Middle frontal gyrus (tissue), 1 donor: Measurements from ENCODE around the gene UHMK1.
"Not testable (repeated sequence)": the region's sequence is repeated elsewhere in the genome, so short reads cannot be mapped to it uniquely, and the experiment has no call there.

Experiments used
- DNase-seq: peaks from one replicate; pipeline ENCODE4 v3.0.0-alpha.2; 2015; ENCODE audit warnings: low spot score; ENCODE audit errors: extremely low spot score

The UHMK1 gene, protein sequence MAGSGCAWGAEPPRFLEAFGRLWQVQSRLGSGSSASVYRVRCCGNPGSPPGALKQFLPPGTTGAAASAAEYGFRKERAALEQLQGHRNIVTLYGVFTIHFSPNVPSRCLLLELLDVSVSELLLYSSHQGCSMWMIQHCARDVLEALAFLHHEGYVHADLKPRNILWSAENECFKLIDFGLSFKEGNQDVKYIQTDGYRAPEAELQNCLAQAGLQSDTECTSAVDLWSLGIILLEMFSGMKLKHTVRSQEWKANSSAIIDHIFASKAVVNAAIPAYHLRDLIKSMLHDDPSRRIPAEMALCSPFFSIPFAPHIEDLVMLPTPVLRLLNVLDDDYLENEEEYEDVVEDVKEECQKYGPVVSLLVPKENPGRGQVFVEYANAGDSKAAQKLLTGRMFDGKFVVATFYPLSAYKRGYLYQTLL

DNA sequence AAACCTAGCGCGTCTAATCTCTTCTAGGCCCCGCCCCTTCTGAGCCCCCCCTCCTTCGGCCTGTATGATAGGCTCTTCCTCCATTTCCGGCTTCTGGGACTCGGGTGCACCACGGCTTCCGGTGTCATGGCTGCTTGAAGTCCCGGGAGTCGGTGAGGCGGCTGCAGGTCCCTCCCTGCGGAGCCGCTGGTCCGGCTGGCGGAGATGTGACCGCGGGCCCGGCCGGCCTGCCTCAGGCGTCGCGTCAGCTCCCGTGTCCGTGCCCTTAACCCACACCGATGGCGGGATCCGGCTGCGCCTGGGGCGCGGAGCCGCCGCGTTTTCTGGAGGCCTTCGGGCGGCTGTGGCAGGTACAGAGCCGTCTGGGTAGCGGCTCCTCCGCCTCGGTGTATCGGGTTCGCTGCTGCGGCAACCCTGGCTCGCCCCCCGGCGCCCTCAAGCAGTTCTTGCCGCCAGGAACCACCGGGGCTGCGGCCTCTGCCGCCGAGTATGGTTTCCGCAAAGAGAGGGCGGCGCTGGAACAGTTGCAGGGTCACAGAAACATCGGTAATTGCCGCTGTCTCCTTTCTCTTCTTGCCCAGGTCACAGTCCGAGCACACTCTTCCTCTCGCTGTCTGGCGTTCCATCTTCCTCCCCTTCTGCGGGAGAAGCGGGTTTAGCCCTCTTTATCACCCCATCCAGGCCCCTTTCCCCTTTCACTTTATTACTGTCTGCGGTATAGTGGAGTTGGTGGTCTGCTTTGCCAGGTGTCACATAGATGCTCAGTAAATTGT lies at the start of gene UHMK1:
Gene UHMK1 (plus strand): TSS at position 96 of the 773 bp plus-strand sequence. CDS start 183 bp downstream, at position 279.
- peak; percentile 86 for DNase-seq

- not testable (repeated sequence) for DNase-seq
Observed at GRCh38 chr1:162454361-162454760, 43.3 kb upstream of the UHMK1 start.

- no peak for DNase-seq
Observed at GRCh38 chr1:162456323-162456722, 41.3 kb upstream of the UHMK1 start.

DNA sequence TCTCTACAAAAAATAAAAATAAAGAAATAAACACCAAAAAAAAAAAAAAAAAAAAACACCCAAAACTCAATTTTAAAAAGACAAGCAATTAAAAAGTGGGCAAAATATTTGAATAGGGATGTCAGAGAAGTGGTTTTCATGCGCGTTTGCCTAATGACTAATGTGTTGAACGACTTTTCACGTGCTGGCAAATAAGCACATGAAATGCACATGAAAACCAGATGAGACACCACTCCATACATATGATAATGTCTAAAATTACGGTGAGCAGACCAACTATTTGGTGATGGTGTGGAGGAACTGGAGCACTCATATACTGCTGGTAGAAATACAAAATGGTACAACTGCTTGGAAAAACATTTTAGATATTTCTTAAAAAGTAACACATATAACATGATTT lies 39.4 kb upstream of the UHMK1 start:
- no peak for DNase-seq

GRCh38 chr1:162462425-162462824 lies 35.2 kb upstream of the UHMK1 start:
- not testable (repeated sequence) for DNase-seq

DNA sequence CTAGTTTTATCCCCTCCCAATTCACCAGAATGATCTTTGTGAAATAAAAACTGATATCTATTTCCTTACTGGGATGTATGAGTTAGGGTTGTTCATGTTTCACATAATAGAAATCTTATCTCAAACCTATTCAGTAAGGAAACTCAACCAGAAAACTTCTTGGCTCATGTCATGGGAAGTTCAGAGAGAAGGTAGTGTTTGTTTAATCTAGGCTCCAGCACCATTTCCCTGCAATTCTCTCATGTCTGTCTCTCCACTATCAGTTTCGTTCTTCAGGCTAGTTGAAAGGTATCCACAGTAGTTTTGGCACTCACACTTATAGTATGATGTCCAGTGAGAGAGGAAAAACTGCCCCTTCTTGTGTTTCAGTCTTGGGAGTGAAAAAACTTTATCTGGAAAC lies 34.6 kb upstream of the UHMK1 start:
- no peak for DNase-seq

DNA sequence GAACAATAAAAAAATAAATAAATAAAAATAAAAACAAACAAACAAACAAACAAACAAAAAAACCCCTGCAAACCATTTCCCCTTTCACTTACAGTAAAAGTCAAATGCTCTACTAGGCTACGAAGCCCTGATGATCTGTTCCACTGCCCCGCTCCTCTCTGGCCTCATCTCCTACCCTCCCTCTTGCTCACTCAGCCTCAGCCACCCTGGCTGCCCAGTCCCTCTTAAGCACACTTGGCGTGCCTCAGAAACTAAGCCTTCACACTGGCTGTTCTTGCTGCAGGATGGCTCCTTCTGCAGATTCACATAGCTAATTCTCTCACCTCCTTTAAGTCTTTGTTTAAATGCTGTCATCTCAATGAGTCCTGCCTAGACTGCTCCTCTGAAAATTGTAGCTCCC lies 30.8 kb upstream of the UHMK1 start:
- DNase-seq, result no peak

DNA sequence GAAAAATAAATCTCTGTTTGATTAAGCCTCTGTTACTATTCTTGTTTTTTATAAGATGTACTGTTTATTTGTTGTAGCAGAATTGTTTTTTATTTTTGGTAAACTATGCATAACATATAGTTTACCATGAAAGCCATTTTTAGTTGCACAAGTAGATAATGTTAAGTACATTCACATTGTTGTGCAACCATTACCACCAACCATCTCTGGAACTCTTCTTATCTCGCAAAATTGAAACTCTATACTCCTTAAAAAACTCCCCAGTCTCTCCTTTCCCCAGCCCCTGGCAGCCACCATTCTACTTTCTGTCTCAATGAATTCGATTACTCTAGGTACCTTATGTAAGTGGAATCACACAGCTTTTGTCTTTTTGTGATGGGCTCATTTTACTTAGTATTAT lies 27.4 kb upstream of the UHMK1 start:
- no peak for DNase-seq

GRCh38 chr1:162471290-162471853 lies 26.2 kb upstream of the UHMK1 start:
- no peak for DNase-seq

GRCh38 chr1:162475089-162475488 lies 22.5 kb upstream of the UHMK1 start:
- DNase-seq, result no peak

- no peak for DNase-seq
Observed at GRCh38 chr1:162475539-162476185, 22.0 kb upstream of the UHMK1 start.

DNA sequence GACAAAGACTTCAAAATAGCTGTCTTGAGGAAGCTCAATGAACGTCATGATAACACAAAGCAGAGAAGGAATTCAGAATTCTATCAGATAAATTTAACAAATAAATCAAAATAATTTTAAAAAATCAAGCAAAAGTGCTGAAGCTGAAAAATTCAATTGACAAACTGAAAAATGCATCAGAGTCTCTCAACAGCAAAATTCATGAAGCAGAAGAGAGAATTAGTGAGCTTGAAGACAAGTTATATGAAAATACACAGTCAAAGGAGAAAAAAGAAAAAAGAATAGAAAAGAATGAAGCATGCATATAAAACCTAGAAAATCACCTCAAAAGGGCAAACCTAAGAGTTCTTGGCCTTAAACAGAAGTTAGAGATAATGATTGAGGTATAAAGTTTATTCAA lies 21.0 kb upstream of the UHMK1 start:
- no peak for DNase-seq

- no peak for DNase-seq
Observed at GRCh38 chr1:162485236-162485635, 12.4 kb upstream of the UHMK1 start.

- no peak for DNase-seq
Observed at GRCh38 chr1:162487241-162487640, 10.4 kb upstream of the UHMK1 start.

- no peak for DNase-seq
Observed at GRCh38 chr1:162488219-162488618, 9.4 kb upstream of the UHMK1 start.

GRCh38 chr1:162495531-162496233 lies 1.9 kb upstream of the UHMK1 start:
- not testable (repeated sequence) for DNase-seq

DNA sequence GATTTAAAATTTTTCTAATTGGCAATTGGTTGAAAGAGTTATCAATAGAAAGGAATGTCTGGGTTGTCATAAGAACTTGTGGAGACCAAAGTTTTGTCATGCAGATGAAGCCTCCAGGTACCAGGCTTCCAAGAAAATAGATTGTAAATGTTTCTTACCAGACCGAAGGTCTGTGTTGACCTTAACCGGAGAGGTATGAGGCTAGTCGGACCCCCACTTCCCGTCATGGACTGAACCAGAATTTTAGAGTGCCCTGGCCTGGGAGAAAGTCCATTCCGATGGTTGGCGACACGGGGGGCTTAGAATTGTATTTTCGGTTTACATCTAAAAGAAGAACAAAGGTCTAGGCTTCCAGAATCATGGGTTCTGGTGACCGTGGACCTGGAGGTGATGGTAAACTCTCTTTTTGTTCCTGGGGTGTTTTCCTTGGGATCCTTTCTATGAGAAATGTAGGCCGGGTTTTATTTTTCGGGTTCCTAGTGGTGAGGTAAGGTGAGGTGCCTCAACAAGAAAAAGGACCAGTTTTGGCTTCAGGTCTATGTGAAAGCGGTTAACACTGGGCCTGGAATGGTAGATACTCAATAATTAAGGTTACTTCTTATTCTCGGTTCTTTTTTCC lies 405 bp upstream of the UHMK1 start:
- no peak for DNase-seq

DNA sequence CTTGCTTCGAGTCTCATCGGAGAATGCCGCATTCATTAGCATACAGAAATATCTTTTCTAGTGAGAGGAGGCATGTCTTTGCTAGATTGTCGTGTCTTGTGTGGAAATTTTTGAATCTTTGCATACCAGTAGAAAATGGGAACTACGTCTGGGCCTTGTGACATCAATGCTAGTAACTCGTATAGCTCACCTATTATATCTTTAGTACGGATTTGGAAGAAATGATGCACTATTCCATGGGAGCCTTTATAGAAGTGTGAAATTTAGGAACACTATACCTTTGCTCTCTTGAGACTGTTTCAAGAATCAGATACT lies 835 bp downstream of the UHMK1 start:
- no peak for DNase-seq

- no peak for DNase-seq
Observed at GRCh38 chr1:162500805-162501204, 3.2 kb downstream of the UHMK1 start.

DNA sequence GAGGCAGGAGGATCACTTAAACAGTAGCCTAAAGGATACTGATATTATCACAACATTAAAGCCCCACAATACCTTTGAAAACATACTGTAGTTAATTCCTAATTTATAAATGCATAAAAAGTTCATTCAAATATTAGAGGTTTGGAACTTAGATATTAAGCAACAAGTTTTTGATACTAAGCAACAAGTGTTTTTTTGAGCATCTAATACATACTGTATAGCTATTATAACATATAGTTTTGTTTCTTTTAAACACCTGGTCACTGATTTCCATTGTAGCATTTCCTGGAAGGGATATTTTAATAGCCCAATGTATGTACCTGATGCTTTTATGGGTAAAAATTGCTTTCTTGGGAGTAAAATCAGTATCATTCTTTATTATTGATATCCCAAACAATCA lies 4.5 kb downstream of the UHMK1 start:
- no peak for DNase-seq

- DNase-seq, result no peak
Observed at GRCh38 chr1:162502928-162503327, 5.3 kb downstream of the UHMK1 start.
